ENCODE measurements around the gene STPG3. TPM values are rescaled to one million over a fixed set of nuclear protein-coding genes. Genes with fewer than 3 reads are reported as not detected.

The STPG3 gene
- total and polyA plus RNA-seq, 2 of the 4 experiments (the other 2 are of a cell fraction), result not detected

GRCh38 chr9:137269231-137269772, 18.2 kb downstream of the STPG3 start (continued):
- no peak for TF ChIP-seq RAD21 (IDR thresholded peaks at IDR 0.05; ENCODE audit: low read length)

DNA sequence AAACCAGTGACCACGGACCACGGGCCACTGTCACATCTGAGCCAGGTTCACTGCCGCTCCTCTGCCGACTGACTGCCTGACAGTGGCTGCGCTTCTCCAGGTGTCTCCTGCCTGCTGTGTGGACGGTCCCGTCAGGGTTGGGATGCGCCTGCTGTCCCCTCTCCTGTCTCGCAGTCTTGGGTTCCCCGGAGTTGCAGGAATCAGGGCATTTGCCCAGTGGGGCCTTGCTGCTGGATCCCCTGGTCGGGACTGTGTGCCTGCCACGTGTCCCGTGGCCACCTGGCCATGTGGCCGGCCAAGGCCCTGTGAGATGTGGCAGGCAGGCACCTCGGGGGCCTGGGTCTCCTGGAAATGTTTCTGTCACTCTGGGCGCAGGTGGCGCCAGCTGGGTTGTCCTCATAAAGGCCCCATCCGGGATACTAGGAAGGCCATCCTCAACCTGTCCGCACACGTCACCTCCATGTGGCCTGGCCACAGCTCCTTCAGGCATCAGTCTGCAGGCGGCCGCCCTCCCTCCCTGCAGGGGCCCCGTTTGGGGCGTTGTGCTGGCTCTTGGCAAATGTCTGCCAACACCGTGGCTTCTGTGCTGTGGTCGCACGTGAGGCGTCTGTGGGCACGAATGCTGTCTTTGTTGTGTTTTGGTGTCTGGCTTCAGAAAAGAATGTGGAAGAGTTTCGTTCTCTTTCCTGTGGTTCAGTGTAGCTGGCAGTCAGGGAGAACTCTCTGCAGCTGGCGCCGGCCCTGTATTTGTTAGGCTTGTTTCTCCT, 20.0 kb downstream of the STPG3 start:
- DNase-seq, result no peak
- no peak overlapping the region for H2BK120ac ChIP-seq (ENCODE audit: low read depth, low read length)
- intact Hi-C loops (cut with micrococcal nuclease), result no loop called here
- H4K20me1 ChIP-seq (ENCODE audit: insufficient read depth, low read length), result peaks cover 29% of the 10 kb centered on the region
- H2AK5ac ChIP-seq (ENCODE audit: low read depth, low read length), result no peak overlapping the region; the same call in 1 of the 2 replicates
- H3K4me1 ChIP-seq (ENCODE audit: control insufficient read depth, insufficient read depth, low read length), result peaks cover 12% of the 10 kb centered on the region
- no peak overlapping the region for H2AK9ac ChIP-seq (replicated peaks; ENCODE audit: low read depth, low read length, poor library complexity)
- BruUV-seq (replicated peaks), result no TSS peak
- dilution Hi-C loops (cut with HindIII; ENCODE audit: low sequenced_read_pairs, unreplicated experiment), result no loop called here
- H3K4ac ChIP-seq (ENCODE audit: low read depth, low read length), result no peak overlapping the region
- H2BK15ac ChIP-seq (ENCODE audit: low read depth, low read length), result no peak overlapping the region
- H3K4me3 ChIP-seq (ENCODE audit: insufficient read depth, low read depth, low read length), result no peak overlapping the region
- H3K9ac ChIP-seq (ENCODE audit: low read depth, low read length), result no peak overlapping the region
- no peak overlapping the region for H3K4me2 ChIP-seq (ENCODE audit: low read depth, low read length)
- H3K14ac ChIP-seq (replicated peaks; ENCODE audit: low read depth, low read length), result no peak overlapping the region
- TF ChIP-seq NFE2L2 (IDR thresholded peaks at IDR 0.05; ENCODE audit: low read depth, low read length) (no peak), MXI1 (IDR thresholded peaks at IDR 0.05; ENCODE audit: borderline replicate concordance, low read depth, low read length) (no peak), RFX5 (IDR thresholded peaks at IDR 0.05; ENCODE audit: low read depth, low read length) (no peak), RCOR1 (IDR thresholded peaks at IDR 0.05; ENCODE audit: insufficient replicate concordance, low read length) (no peak), SMC3 (IDR thresholded peaks at IDR 0.05; ENCODE audit: low read depth, low read length) (no peak), BHLHE40 (IDR thresholded peaks at IDR 0.05; ENCODE audit: low read depth, low read length) (no peak), RAD21 (IDR thresholded peaks at IDR 0.05; ENCODE audit: low read length) (no peak), MAZ (IDR thresholded peaks at IDR 0.05; ENCODE audit: borderline replicate concordance, low read depth, low read length) (no peak), POLR2A (IDR thresholded peaks at IDR 0.05; ENCODE audit: low read depth, low read length) (no peak), CHD1 (IDR thresholded peaks at IDR 0.05; ENCODE audit: low read depth, low read length) (no peak), MAFK (IDR thresholded peaks at IDR 0.05; ENCODE audit: low read depth, low read length) (no peak), CTCF (conservative IDR thresholded peaks at IDR 0.05; ENCODE audit: low read depth, low read length) (no peak)
- TF ChIP-seq, protein P1, sequence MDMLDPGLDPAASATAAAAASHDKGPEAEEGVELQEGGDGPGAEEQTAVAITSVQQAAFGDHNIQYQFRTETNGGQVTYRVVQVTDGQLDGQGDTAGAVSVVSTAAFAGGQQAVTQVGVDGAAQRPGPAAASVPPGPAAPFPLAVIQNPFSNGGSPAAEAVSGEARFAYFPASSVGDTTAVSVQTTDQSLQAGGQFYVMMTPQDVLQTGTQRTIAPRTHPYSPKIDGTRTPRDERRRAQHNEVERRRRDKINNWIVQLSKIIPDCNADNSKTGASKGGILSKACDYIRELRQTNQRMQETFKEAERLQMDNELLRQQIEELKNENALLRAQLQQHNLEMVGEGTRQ (IDR thresholded peaks at IDR 0.05; ENCODE audit: low read depth, low read length), result no peak
- peaks cover 13 to 69% of the 10 kb centered on the region in 2 experiments for H3K79me1 ChIP-seq (ENCODE audit: low read depth in 1 of 2, low read length in 2 of 2)
- H2BK5ac ChIP-seq (ENCODE audit: low read depth, low read length, poor library complexity, severe bottlenecking), result no peak overlapping the region
- ChIA-PET CTCF (no interaction called here), POLR2A (ENCODE audit: unreplicated experiment) (no interaction called here)
- no peak overlapping the region for H3K18ac ChIP-seq (ENCODE audit: low read depth, low read length)
- H3K9me1 ChIP-seq (ENCODE audit: insufficient read depth, low read length), result peaks cover 14% of the 10 kb centered on the region
- H4K8ac ChIP-seq (ENCODE audit: low read depth in 2 of 2, low read length in 2 of 2), result no peak overlapping the region
- in situ Hi-C loops (cut with MboI; ENCODE audit: low sequenced_read_pairs), result no loop called here
- WGBS, 2 experiments (ENCODE audit: extremely low coverage in 2 of 2, insufficient read length in 1 of 2), result 93% methylated on average over 25 of the region's 32 CpGs; no CpG with 5 or more reads in 1 of the 2 experiments
- ATAC-seq (ENCODE audit: low read depth), result no peak
- H3K27me3 ChIP-seq (ENCODE audit: control insufficient read depth, insufficient read depth, low read length), result no peaks in the 10 kb centered on the region
- H3K9me3 ChIP-seq (ENCODE audit: control insufficient read depth, insufficient read depth, low read length), result no peaks in the 10 kb centered on the region
- H3K56ac ChIP-seq (ENCODE audit: extremely low read depth, insufficient read depth, low read length), result no peak overlapping the region
- peaks cover 48% of the 10 kb centered on the region for H3K36me3 ChIP-seq (ENCODE audit: control insufficient read depth, insufficient read depth, low read length)
- no peak overlapping the region for H3K27ac ChIP-seq (ENCODE audit: insufficient read depth, low read length)
- no peak overlapping the region for H2AFZ ChIP-seq (replicated peaks; ENCODE audit: low read length, poor library complexity)
- H4K91ac ChIP-seq (ENCODE audit: insufficient read depth, low read depth, low read length), result no peak overlapping the region
- no peak overlapping the region for H3K23ac ChIP-seq (ENCODE audit: low read depth, low read length)
- H2BK20ac ChIP-seq (ENCODE audit: low read depth, low read length), result no peak overlapping the region
- no peak overlapping the region for H4K5ac ChIP-seq (ENCODE audit: low read depth, low read length)

All from IMR-90 (cell line).